D721Med (cell line): ENCODE measurements around the gene PDGFD.
"Not testable (repeated sequence)": the region's sequence is repeated elsewhere in the genome, so short reads cannot be mapped to it uniquely, and the experiment has no call there.

ENCODE experiments used
- DNase-seq: peaks from one replicate; pipeline ENCODE4 v3.0.0; 2011; ENCODE audit warnings: low spot score; ENCODE audit not compliant: insufficient read length
- FAIRE-seq: peaks from 2 replicates; lab custom pipeline; 2011; peaks lifted over from hg19 to GRCh38; lab: Jason Lieb, UNC
- CTCF ChIP-seq: IDR thresholded peaks from 2 replicates; pipeline ENCODE4 v1.5.1; 2012; ENCODE audit warnings: mild to moderate bottlenecking, control low read depth; ENCODE audit not compliant: insufficient read depth; ENCODE audit errors: missing control alignments

Gene PDGFD

GRCh38 chr11:104053743-104054478, 110.0 kb downstream of the PDGFD start:
- no peak for DNase-seq
- FAIRE-seq, result no peak
- TF ChIP-seq CTCF, result no peak

GRCh38 chr11:104051778-104052177, 112.2 kb downstream of the PDGFD start:
- FAIRE-seq (no peak), DNase-seq (no peak)
- no peak for TF ChIP-seq CTCF

- no peak for FAIRE-seq
- no peak for TF ChIP-seq CTCF
- no peak for DNase-seq
These were observed 114.8 kb downstream of the PDGFD start for GRCh38 chr11:104049116-104049515.

GRCh38 chr11:104046858-104047257, 117.1 kb downstream of the PDGFD start:
- not testable (repeated sequence) for DNase-seq, FAIRE-seq

- DNase-seq (no peak), FAIRE-seq (no peak)
- TF ChIP-seq CTCF, result no peak
These were observed 117.6 kb downstream of the PDGFD start for GRCh38 chr11:104046331-104046730.

GRCh38 chr11:104043678-104044239, 120.2 kb downstream of the PDGFD start:
- TF ChIP-seq CTCF, result no peak
- no peak for DNase-seq

GRCh38 chr11:104043142-104043541, 120.8 kb downstream of the PDGFD start:
- DNase-seq (no peak), FAIRE-seq (no peak)
- TF ChIP-seq CTCF, result no peak

More at GRCh38 chr11:104043678-104044239, 120.2 kb downstream of the PDGFD start:
- no peak for FAIRE-seq

GRCh38 chr11:104041792-104042191, 122.2 kb downstream of the PDGFD start:
- no peak for DNase-seq
- TF ChIP-seq CTCF, result no peak
- no peak for FAIRE-seq
